ENCODE measurements around the gene SZRD1.

DNA sequence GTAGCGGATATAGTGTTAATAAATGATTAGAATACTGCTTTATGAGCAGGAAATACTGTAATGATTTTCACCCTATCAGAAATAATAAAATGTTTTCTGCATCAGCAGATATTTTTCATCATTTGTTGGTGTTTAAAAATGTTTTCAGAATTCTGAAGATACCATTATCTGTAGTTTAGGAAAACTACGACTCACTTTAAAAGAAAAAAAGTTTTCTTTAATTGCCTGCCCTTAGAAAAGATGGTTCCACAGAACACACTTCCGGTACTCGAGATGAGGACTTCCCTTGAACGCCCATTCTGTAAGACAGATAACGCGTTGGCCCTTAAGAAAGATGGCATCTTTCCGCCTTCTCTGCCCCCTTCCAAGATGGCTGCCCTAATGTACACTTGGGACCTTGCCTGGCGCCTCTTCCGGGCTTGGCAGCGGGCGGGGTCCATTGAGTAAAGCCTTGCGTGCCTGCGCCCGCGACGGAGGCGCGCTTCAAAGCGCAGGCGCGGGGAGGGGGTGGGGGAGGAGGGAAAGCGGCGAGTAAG, at the start of gene SZRD1:
- no peak for TF ChIP-seq POLR2A (IDR thresholded peaks at IDR 0.05)
- TF ChIP-seq, protein P1, sequence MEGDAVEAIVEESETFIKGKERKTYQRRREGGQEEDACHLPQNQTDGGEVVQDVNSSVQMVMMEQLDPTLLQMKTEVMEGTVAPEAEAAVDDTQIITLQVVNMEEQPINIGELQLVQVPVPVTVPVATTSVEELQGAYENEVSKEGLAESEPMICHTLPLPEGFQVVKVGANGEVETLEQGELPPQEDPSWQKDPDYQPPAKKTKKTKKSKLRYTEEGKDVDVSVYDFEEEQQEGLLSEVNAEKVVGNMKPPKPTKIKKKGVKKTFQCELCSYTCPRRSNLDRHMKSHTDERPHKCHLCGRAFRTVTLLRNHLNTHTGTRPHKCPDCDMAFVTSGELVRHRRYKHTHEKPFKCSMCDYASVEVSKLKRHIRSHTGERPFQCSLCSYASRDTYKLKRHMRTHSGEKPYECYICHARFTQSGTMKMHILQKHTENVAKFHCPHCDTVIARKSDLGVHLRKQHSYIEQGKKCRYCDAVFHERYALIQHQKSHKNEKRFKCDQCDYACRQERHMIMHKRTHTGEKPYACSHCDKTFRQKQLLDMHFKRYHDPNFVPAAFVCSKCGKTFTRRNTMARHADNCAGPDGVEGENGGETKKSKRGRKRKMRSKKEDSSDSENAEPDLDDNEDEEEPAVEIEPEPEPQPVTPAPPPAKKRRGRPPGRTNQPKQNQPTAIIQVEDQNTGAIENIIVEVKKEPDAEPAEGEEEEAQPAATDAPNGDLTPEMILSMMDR (IDR thresholded peaks at IDR 0.05): no peak

Data from sigmoid colon (tissue), 3 donors.